IMR-90 (cell line): ENCODE data around the gene QRFP. TPM values are rescaled to one million over a fixed set of nuclear protein-coding genes. Genes with fewer than 3 reads are reported as not detected.

Source experiments
- ATAC-seq: fragments of 200-7000 bp; cut with Tn5 transposase; 2 replicates; pipeline ENCODE4 v1.9.1; 2020; ENCODE audit warnings: low read depth, mild to moderate bottlenecking, moderate library complexity
- BruUV-seq: library from RNA; stranded (reverse); fragments of 400-500 nt; replicated peaks from 2 replicates; lab custom pipeline; 2021; lab: Mats Ljungman, UMichigan
- CTCF ChIA-PET: fragments of 300-600 bp; formaldehyde crosslinking; extraction: SDS; loops from one replicate; lab custom pipeline; 2021; ENCODE audit warnings: antibody characterized with exemption; lab: Yijun Ruan, JAX
- POLR2A ChIA-PET: fragments of 300-600 bp; sonication (Branson Sonifier 250); formaldehyde crosslinking; loops from one replicate; lab custom pipeline; 2022; ENCODE audit warnings: antibody characterized with exemption; ENCODE audit not compliant: unreplicated experiment; lab: Charles Lee
- DNase-seq: peaks from one replicate; pipeline ENCODE4 v3.0.0; 2013
- H2AFZ ChIP-seq: replicated peaks from 2 replicates; pipeline ENCODE3; 2013; ENCODE audit warnings: low read length, mild to moderate bottlenecking; ENCODE audit not compliant: poor library complexity
- H2AK5ac ChIP-seq: 2 replicates; pipeline ENCODE4 v1.6.1; 2013; ENCODE audit warnings: low read depth, low read length, inconsistent platforms
- H2AK9ac ChIP-seq: replicated peaks from 2 replicates; pipeline ENCODE3; 2013; ENCODE audit warnings: mild to moderate bottlenecking, low read depth, low read length, moderate library complexity; ENCODE audit not compliant: poor library complexity
- H2BK120ac ChIP-seq: 2 replicates; pipeline ENCODE4 v1.6.1; 2013; ENCODE audit warnings: low read depth, low read length, inconsistent platforms
- H2BK15ac ChIP-seq: 3 replicates; pipeline ENCODE4 v1.6.1; 2013; ENCODE audit warnings: low read depth, low read length, inconsistent platforms
- H2BK20ac ChIP-seq: 2 replicates; pipeline ENCODE4 v1.6.1; 2013; ENCODE audit warnings: low read depth, mild to moderate bottlenecking, inconsistent platforms, low read length, moderate library complexity
- H2BK5ac ChIP-seq: 2 replicates; pipeline ENCODE4 v1.6.1; 2013; ENCODE audit warnings: mild to moderate bottlenecking, low read depth, low read length, inconsistent platforms; ENCODE audit not compliant: poor library complexity, severe bottlenecking
- H3K14ac ChIP-seq: replicated peaks from 2 replicates; pipeline ENCODE4 v1.6.1; 2013; ENCODE audit warnings: low read depth, low read length, inconsistent platforms
- H3K18ac ChIP-seq: 2 replicates; pipeline ENCODE4 v1.6.1; 2013; ENCODE audit warnings: low read depth, low read length, control low read depth
- H3K23ac ChIP-seq: 2 replicates; pipeline ENCODE4 v1.6.1; 2013; ENCODE audit warnings: low read depth, low read length, inconsistent platforms
- H3K27ac ChIP-seq: 2 replicates; pipeline ENCODE4 v1.5.1; 2013; ENCODE audit warnings: mild to moderate bottlenecking, control low read depth, low read length; ENCODE audit not compliant: insufficient read depth
- H3K27me3 ChIP-seq: 2 replicates; pipeline ENCODE4 v1.6.1; 2013; ENCODE audit warnings: low read length; ENCODE audit not compliant: control insufficient read depth, insufficient read depth
- H3K36me3 ChIP-seq: 2 replicates; pipeline ENCODE4 v1.6.1; 2013; ENCODE audit warnings: low read length, mixed read lengths; ENCODE audit not compliant: control insufficient read depth, insufficient read depth
- H3K4ac ChIP-seq: 2 replicates; pipeline ENCODE4 v1.6.1; 2013; ENCODE audit warnings: low read depth, low read length, inconsistent platforms
- H3K4me1 ChIP-seq: 2 replicates; pipeline ENCODE4 v1.6.1; 2013; ENCODE audit warnings: low read length, mixed read lengths; ENCODE audit not compliant: control insufficient read depth, insufficient read depth
- H3K4me2 ChIP-seq: 2 replicates; pipeline ENCODE4 v1.6.1; 2013; ENCODE audit warnings: low read depth, mild to moderate bottlenecking, control low read depth, low read length, moderate library complexity
- H3K4me3 ChIP-seq: 2 replicates; pipeline ENCODE4 v1.5.1; 2013; ENCODE audit warnings: low read depth, mild to moderate bottlenecking, control low read depth, low read length, moderate library complexity; ENCODE audit not compliant: insufficient read depth
- H3K56ac ChIP-seq: 2 replicates; pipeline ENCODE4 v1.6.1; 2013; ENCODE audit warnings: low read length, inconsistent platforms; ENCODE audit not compliant: insufficient read depth; ENCODE audit errors: extremely low read depth
- H3K79me1 ChIP-seq, 2 experiments: 2 replicates each; pipeline ENCODE4 v1.6.1; 2013; ENCODE audit warnings: low read length in 2 of 2, inconsistent platforms in 1 of 2, low read depth in 1 of 2
- H3K9ac ChIP-seq: 2 replicates; pipeline ENCODE4 v1.6.1; 2013; ENCODE audit warnings: low read depth, low read length, control low read depth
- H3K9me1 ChIP-seq: 2 replicates; pipeline ENCODE4 v1.6.1; 2013; ENCODE audit warnings: low read length, inconsistent platforms; ENCODE audit not compliant: insufficient read depth
- H3K9me3 ChIP-seq: 2 replicates; pipeline ENCODE4 v1.6.1; 2013; ENCODE audit warnings: low read length; ENCODE audit not compliant: control insufficient read depth, insufficient read depth
- H4K20me1 ChIP-seq: 2 replicates; pipeline ENCODE4 v1.6.1; 2013; ENCODE audit warnings: low read length, inconsistent platforms; ENCODE audit not compliant: insufficient read depth
- H4K5ac ChIP-seq: 2 replicates; pipeline ENCODE4 v1.6.1; 2013; ENCODE audit warnings: mild to moderate bottlenecking, low read depth, low read length, control low read depth
- H4K8ac ChIP-seq, 2 experiments: 2 replicates each; pipeline ENCODE4 v1.6.1; 2013; ENCODE audit warnings: low read depth in 2 of 2, low read length in 2 of 2, control low read depth in 1 of 2, inconsistent platforms in 1 of 2
- H4K91ac ChIP-seq: 2 replicates; pipeline ENCODE4 v1.6.1; 2013; ENCODE audit warnings: low read depth, low read length, inconsistent platforms; ENCODE audit not compliant: insufficient read depth
- BHLHE40 ChIP-seq: fragments of 150-350 bp; IDR thresholded peaks from 2 replicates; pipeline ENCODE4 v1.6.1; 2016; ENCODE audit warnings: mild to moderate bottlenecking, low read depth, low read length
- CHD1 ChIP-seq: IDR thresholded peaks from 2 replicates; pipeline ENCODE4 v1.6.1; 2012; ENCODE audit warnings: low read depth, low read length, improper control_type of control experiment
- MAFK ChIP-seq: IDR thresholded peaks from 2 replicates; pipeline ENCODE4 v1.6.1; 2012; ENCODE audit warnings: low read depth, low read length, improper control_type of control experiment
- NFE2L2 ChIP-seq: fragments of 150-350 bp; IDR thresholded peaks from 2 replicates; pipeline ENCODE4 v1.6.1; 2016; ENCODE audit warnings: low read depth, mild to moderate bottlenecking, low read length
- POLR2A ChIP-seq: IDR thresholded peaks from 2 replicates; pipeline ENCODE4 v1.6.1; 2012; ENCODE audit warnings: mild to moderate bottlenecking, low read depth, low read length
- RAD21 ChIP-seq: IDR thresholded peaks from 2 replicates; pipeline ENCODE4 v1.6.1; 2012; ENCODE audit warnings: low read length, improper control_type of control experiment
- RCOR1 ChIP-seq: IDR thresholded peaks from 2 replicates; pipeline ENCODE4 v1.6.1; 2012; ENCODE audit warnings: mild to moderate bottlenecking, low read length, improper control_type of control experiment; ENCODE audit not compliant: insufficient replicate concordance
- RFX5 ChIP-seq: IDR thresholded peaks from 2 replicates; pipeline ENCODE4 v1.8.0; 2012; ENCODE audit warnings: low read depth, mild to moderate bottlenecking, low read length, moderate library complexity
- SMC3 ChIP-seq: fragments of 150-350 bp; IDR thresholded peaks from 2 replicates; pipeline ENCODE4 v1.6.1; 2016; ENCODE audit warnings: low read depth, mild to moderate bottlenecking, antibody characterized with exemption, low read length, moderate library complexity
- WGBS, 2 experiments: methylation state at CpG; one replicate each; pipeline versions ENCODE4 v1.1.5 to v1.1.7; 2013; ENCODE audit warnings: missing lambda C conversion rate in 2 of 2; ENCODE audit not compliant: insufficient read length in 1 of 2; ENCODE audit errors: extremely low coverage in 2 of 2; 5-methylcytosine and 5-hydroxymethylcytosine counted together
- dilution Hi-C: fragments of 300-500 bp; cut with HindIII; formaldehyde crosslinking; loops from one replicate; pipeline ENCODE4 v1.14.3; 2018; ENCODE audit warnings: low sequenced_read_pairs; ENCODE audit not compliant: unreplicated experiment
- in situ Hi-C: fragments of 300-500 bp; cut with MboI; formaldehyde crosslinking; loops from 3 replicates; pipeline ENCODE4 v1.14.3; 2019; ENCODE audit warnings: low sequenced_read_pairs, inconsistent platforms, mixed read lengths
- intact Hi-C: fragments of 100-400 bp; cut with micrococcal nuclease; formaldehyde crosslinking; loops from 2 replicates; pipeline ENCODE4 v1.10.0; 2022
- polyA plus RNA-seq, 3 experiments: library from polyadenylated mRNA; depleted of rRNA; stranded (reverse); fragments of >200 nt; gene quantifications; 2 replicates each; pipeline ENCODE4 v1.2.3, GENCODE V29; 2012; ENCODE audit warnings: low replicate concordance in 1 of 3
- total RNA-seq: library from RNA; depleted of rRNA; stranded (reverse); fragments of >200 nt; gene quantifications from 2 replicates; pipeline ENCODE4 v1.2.3, GENCODE V29; 2012
- TF ChIP-seq, protein P1 (sequence below): conservative IDR thresholded peaks from 2 replicates; pipeline ENCODE4 v1.5.1; 2012; ENCODE audit warnings: mild to moderate bottlenecking, low read depth, low read length, improper control_type of control experiment

Gene QRFP
- total and polyA plus RNA-seq, 2 of the 4 experiments (the other 2 are of a cell fraction), result not detected

DNA sequence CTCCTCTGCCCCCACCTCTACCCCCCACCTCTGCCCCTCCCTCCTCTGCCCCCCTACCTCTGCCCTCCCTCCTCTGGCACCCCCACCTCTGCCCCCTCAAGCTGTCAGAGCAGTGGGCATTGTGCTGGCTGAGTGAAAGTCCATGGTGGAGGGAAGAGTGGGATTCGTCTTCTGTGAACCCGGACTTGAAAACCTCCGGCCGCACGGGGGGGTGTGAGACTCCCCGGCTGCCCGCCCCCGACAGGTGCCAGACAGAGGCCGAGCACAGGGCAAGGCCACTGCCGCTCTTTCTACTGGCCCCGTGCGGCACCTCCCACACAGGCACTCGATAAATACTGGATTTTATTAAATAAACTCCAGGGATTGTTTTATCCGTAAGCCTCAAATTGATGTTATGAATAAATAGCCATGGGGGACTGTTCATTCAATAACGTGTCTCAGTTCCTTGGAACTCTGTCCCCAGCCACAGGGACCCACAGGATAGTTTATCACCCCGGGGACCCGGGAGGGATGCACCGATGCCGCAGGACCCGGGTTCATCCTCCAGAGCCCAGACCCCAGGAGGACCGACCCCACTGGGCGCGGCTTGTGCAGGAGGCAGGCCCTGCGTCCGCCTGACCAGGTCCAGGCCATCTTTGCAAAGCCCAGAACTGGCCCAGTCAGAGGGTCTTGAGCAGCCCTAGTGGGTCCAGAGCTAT, 2.6 kb upstream of the QRFP start:
- no peak overlapping the region for H3K23ac ChIP-seq
- no peak overlapping the region for H2AFZ ChIP-seq
- H4K91ac ChIP-seq, result no peak overlapping the region
- H4K8ac ChIP-seq, result no peak overlapping the region
- ChIA-PET CTCF (no interaction called here), POLR2A (no interaction called here)
- BruUV-seq, result no TSS peak
- H3K4me3 ChIP-seq, result no peak overlapping the region
- WGBS, 2 experiments, result 74% methylated on average over 8 of the region's 25 CpGs; no CpG with 5 or more reads in 1 of the 2 experiments
- H3K79me1 ChIP-seq, result no peaks in the 10 kb centered on the region
- intact Hi-C loops, result no loop called here
- H2BK120ac ChIP-seq, result no peak overlapping the region
- no peak overlapping the region for H3K18ac ChIP-seq
- no peak for TF ChIP-seq NFE2L2
- TF ChIP-seq POLR2A, result no peak
- TF ChIP-seq, protein P1, sequence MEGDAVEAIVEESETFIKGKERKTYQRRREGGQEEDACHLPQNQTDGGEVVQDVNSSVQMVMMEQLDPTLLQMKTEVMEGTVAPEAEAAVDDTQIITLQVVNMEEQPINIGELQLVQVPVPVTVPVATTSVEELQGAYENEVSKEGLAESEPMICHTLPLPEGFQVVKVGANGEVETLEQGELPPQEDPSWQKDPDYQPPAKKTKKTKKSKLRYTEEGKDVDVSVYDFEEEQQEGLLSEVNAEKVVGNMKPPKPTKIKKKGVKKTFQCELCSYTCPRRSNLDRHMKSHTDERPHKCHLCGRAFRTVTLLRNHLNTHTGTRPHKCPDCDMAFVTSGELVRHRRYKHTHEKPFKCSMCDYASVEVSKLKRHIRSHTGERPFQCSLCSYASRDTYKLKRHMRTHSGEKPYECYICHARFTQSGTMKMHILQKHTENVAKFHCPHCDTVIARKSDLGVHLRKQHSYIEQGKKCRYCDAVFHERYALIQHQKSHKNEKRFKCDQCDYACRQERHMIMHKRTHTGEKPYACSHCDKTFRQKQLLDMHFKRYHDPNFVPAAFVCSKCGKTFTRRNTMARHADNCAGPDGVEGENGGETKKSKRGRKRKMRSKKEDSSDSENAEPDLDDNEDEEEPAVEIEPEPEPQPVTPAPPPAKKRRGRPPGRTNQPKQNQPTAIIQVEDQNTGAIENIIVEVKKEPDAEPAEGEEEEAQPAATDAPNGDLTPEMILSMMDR, result no peak
- no peak for TF ChIP-seq BHLHE40
- no peak for TF ChIP-seq CHD1
- no peak for TF ChIP-seq SMC3
- no peak for TF ChIP-seq RCOR1
- TF ChIP-seq RAD21, result no peak
- no peak for TF ChIP-seq RFX5
- no peak for TF ChIP-seq MAFK
- in situ Hi-C loops, result no loop called here
- H3K4me1 ChIP-seq, result no peaks in the 10 kb centered on the region
- no peak overlapping the region for H2AK9ac ChIP-seq
- H3K9me1 ChIP-seq, result no peaks in the 10 kb centered on the region
- no peak overlapping the region for H4K5ac ChIP-seq
- no peak overlapping the region for H2AK5ac ChIP-seq
- no peak overlapping the region for H3K14ac ChIP-seq
- H2BK15ac ChIP-seq, result no peak overlapping the region
- H3K9me3 ChIP-seq, result no peaks in the 10 kb centered on the region
- no peak overlapping the region for H3K4ac ChIP-seq
- peaks cover 2% of the 10 kb centered on the region; the same call in 1 of the 2 replicates for H3K27me3 ChIP-seq
- H2BK5ac ChIP-seq, result no peak overlapping the region
- H4K20me1 ChIP-seq, result peaks cover 7% of the 10 kb centered on the region
- H3K56ac ChIP-seq, result no peak overlapping the region
- no peak overlapping the region for H3K9ac ChIP-seq
- DNase-seq (no peak), ATAC-seq (no peak)
- no peak overlapping the region for H3K27ac ChIP-seq
- no peak overlapping the region for H3K4me2 ChIP-seq
- peaks cover 3% of the 10 kb centered on the region; the same call in 1 of the 2 replicates for H3K36me3 ChIP-seq
- H2BK20ac ChIP-seq, result no peak overlapping the region
- dilution Hi-C loops, result no loop called here
